Measurements from ENCODE around the gene LACRT.

The LACRT gene

DNA sequence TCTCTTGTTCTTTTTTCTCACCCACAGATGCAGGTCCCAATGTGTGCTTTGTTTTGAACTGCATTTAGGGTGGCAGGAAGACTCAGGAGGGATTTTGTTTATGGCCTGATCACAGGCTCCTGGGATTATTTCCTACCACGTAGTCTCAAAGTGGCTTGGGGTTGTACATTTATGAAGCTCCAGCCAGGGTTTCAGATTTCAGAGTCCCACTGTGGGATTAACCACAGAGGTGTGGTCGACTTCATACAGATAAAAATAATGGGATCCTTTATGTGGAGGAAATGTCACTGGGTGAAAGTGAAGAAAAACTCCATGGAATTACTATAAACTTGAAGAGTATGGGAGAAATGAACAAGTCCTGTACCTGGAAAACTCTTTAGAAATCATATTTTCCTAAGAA is 32.0 kb downstream of the LACRT start:
- no peak for DNase-seq (ENCODE audit: low read depth)

GRCh38 chr12:54601841-54602240 is 32.9 kb downstream of the LACRT start:
- peak; percentile 9 for DNase-seq (ENCODE audit: low read depth)

DNA sequence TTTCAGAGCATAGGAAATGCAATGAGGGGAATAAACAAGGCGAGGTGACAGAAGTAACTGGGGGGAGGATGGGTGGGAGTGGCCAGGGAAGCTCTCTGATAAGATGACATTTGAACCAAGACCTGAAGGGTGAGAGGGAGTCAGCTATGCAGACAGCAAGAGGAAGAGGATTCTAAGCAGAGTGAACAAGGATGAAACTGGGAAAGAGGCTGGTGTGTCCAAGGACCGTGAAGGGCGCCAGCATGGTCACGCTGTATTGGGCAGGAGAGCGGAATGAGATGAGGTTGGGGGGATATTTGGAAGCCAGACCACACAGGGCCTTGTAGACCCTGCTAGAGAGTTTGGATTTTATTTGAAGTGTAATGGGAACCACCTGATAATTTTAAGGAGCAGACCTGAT is 35.7 kb downstream of the LACRT start:
- no peak for DNase-seq (ENCODE audit: low read depth)

DNA sequence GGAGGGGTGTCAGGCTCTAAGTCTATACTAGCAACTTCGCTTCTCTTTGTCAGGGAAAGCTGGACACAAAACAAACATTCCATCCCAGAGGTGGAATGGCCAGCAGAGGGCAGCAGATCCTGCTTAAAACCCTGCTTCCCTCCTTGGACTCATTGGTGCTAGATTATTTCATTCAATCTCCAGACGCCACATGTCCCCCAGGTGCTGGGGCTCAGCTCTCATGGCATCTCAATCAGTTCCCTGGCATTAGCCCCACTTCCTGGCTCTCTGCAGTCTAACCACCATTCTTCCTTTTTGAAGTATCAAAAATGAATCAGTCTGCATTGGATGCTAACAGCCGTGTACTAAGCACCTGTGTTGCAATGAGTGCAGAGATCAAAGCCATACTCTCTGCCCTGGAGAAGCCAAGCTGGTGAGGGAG is 38.2 kb downstream of the LACRT start:
- DNase-seq (ENCODE audit: low read depth): peak; percentile 57

GRCh38 chr12:54595471-54595870 is 39.2 kb downstream of the LACRT start:
- DNase-seq (ENCODE audit: low read depth): no peak

GRCh38 chr12:54593725-54594124 is 41.0 kb downstream of the LACRT start:
- DNase-seq (ENCODE audit: low read depth): no peak

DNA sequence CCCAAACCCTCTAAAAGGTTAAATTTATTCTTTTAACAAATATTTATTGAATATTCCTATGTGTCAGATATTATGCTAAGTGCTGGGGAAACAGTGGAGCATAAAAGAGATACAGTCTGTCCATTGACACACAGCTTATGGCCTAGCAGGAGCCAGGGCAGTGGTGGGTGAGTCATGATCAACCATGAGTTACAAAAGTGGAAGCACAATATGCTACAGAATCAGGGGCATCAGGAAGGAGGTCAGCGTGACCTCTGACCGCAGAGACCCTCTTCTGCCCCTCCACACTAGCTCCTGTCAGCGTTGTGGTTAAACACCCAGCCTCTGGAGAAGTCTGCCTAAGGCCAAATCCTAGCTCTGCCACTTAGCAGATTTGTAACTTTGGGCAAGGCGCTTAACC is 41.6 kb downstream of the LACRT start:
- peak; percentile 39 for DNase-seq (ENCODE audit: low read depth)

DNA sequence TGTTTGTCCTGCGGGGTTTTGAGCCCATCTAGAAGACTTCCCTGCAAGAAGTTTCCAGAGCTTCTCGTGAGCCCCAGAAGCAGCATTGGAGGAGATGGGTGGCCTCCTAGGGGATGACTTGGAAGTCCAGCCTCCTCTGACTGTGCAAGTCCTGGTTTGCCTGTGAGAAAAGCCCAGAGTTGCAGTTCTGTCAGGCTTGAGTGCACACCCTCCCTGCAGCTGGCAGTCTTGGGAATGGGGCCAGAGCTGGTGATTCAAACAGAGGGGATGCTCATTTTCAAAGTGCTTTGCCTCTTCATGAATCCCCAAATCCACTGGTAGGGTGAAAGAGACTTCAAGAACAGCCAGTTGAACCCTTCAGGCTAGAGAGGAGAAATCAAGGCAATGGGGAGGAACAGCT is 42.4 kb downstream of the LACRT start:
- DNase-seq (ENCODE audit: low read depth): peak; percentile 21

DNA sequence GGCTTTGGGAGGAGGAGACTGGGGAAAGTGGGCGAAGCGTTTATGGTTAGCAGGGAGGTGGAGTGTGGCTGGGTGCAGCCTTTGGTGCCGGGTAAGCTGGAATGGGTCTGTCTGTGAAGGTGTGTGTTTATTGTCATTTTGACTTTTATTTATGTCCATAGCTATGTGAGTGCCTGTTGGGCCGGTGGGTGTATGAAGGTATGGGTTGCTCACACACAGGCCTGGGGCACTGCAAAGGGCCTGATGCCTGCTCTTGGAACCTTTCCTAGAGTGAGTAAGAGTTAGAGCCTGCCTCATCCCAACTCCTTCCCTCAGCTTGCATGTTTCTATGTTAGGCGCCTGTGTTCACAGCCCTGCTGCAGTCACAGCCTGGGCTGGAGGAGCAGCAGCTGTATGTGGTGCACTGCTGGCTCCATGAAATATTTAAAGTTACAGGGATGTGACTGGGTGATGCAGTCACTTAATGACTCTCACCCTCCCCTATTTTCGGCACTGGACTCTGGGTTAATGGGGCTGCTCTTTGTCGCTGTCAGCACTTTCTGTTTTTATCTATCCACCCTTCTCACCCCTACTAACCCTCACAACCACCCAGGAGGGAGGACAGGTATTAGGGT is 43.6 kb downstream of the LACRT start:
- no peak for DNase-seq (ENCODE audit: low read depth)

- no peak for DNase-seq (ENCODE audit: low read depth)
Observed at GRCh38 chr12:54589964-54590363, 44.7 kb downstream of the LACRT start.

DNA sequence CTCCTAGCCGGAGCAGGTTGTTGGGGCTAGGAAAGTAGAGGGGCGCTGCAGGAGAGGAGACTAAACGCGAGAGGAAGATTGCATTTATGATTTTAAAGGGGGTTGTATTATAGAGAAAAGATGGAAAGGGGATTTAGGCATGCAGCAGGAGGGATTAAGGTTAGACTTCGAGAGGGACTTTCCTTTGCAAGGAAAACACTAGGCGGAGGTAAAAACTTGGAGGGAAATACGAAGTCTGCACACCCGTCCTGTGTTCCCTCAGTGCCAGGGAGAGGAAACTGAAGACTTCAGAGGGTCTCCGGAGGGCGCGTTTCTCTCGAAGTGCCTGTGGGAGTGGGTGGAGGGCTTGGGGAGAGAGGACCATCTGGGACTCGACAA is 45.8 kb downstream of the LACRT start:
- DNase-seq (ENCODE audit: low read depth): no peak

- DNase-seq (ENCODE audit: low read depth): no peak
Observed at GRCh38 chr12:54588110-54588889, 46.4 kb downstream of the LACRT start, which contains the start of gene PPP1R1A. Gene PPP1R1A, minus strand, starts transcription at chr12:54588659. Its CDS starts 171 bp downstream, at chr12:54588488.

- DNase-seq (ENCODE audit: low read depth): no peak
Observed at GRCh38 chr12:54587315-54587873, 47.3 kb downstream of the LACRT start.

DNA sequence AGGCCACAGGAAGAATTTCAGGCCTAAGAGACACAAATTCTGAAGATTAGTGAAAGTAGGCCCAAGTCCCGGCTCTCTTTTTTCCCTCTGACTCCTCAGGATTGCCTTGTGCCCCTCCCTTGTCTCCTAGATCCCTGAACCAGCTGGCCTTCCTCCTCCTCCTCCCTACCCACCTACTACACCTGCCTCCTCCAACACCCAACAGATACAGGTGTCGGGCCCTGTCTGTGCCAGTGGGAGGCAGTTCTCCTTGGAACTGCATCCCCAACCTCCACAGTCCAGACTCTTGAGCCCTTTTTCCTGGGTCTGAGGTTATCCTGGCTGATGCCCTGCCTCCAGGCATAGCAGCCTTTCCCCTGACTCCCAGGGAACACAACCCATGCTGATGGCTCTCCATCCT is 48.1 kb downstream of the LACRT start:
- DNase-seq (ENCODE audit: low read depth): no peak

DNA sequence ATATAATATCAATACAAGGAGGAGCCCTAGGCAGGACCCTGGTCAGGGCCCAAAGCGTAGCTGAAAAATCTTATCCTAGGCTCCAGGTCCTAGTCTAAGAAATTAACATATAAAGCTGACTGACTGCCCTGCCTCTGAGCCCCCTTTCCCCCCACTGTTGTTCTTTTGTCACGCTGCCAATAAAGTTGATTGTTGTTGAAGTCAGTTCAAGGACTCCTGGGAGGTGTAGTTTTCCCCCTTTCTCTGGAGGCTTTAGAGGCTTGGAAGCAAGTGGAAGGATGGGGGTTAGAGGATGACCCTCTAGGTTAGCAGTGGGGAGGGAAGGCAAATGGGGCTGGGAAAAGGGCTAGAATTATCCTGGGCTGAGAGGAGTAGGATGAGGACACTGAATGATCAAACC is 49.5 kb downstream of the LACRT start:
- DNase-seq (ENCODE audit: low read depth): no peak

DNA sequence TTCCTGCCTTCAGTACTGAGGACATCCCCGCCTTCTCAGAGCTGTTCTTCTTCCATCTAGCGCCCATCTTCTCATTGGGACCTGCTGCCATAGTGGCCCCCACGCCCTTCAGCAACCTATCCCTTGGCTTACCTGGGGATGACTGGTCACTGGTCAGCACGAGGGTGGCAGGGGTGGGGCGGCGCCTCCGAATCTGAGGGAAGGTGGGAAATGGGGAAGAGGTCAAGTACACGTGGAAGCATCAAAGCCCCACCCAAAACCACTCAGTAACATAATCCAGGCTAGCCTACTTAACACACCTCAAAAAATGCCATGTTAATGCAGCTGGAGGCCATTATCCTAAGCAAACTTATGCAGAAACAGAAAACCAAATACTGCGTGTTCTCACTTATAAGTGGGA is 50.6 kb downstream of the LACRT start:
- DNase-seq (ENCODE audit: low read depth): no peak

DNA sequence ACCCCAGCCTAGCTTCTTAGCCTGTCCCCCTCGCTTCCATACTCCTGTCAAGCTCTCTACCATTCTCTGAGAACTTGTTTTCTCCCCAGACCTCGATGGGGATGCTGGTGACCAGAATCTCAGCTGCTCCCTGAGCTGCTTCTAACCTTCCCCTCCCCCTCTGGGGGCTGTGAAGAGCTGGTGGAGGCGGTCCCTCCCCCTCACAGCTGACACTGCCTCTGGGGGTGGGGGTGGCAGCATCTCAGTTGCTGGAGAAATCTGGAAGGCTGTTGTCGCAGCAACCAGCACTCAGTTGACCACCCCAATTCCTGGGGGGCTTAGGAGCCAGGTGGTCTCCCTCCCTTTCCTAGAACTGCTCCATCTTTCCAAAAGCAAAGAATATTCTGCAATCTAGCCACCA is 51.0 kb downstream of the LACRT start:
- DNase-seq (ENCODE audit: low read depth): no peak

- no peak for DNase-seq (ENCODE audit: low read depth)
Observed at GRCh38 chr12:54581412-54581811, 53.3 kb downstream of the LACRT start.
